ENCODE data around the gene TOP1.
A peak's percentile ranks its signal among the peaks of the same experiment; 100 is the strongest.

Gene TOP1

GRCh38 chr20:40992349-40993113, 36.1 kb upstream of the TOP1 start:
- Histone ChIP-seq H3K4me3 (ENCODE audit: low read depth, low read length) (no peak overlapping the region), H3K9me3 (ENCODE audit: control insufficient read depth, insufficient read depth, low read depth, low read length) (no peaks in the 10 kb centered on the region), H3K4me1 (ENCODE audit: control insufficient read depth, insufficient read depth, low read length) (no peaks in the 10 kb centered on the region), H3K27ac (ENCODE audit: extremely low read depth, low read depth, low read length) (no peak overlapping the region), H3K36me3 (ENCODE audit: control insufficient read depth in 2 of 2, insufficient read depth in 1 of 2, low read length in 2 of 2) (no peaks in the 10 kb centered on the region)
- CTCF ChIA-PET: interaction anchor here (0.5 to 10.9 kb wide), 15 partner anchors 10 to 1781 kb away, joined by 3 to 138 read pairs (median 7); no protein-coding TSS in a partner anchor
- POLR2A ChIA-PET: interaction anchor here (1.0 kb wide), 1 partner anchor 103 kb away, joined by 3 read pairs; no protein-coding TSS in a partner anchor
- TF ChIP-seq YY2 (tag by site-specific recombination; IDR thresholded peaks at IDR 0.05) (no peak), FEZF1 (tag by site-specific recombination; IDR thresholded peaks at IDR 0.05) (no peak), ELK4 (IDR thresholded peaks at IDR 0.05; ENCODE audit: borderline replicate concordance, low read depth, low read length) (no peak), EGR2 (tag by site-specific recombination; IDR thresholded peaks at IDR 0.05; ENCODE audit: low read depth) (no peak), GLI4 (tag by site-specific recombination; IDR thresholded peaks at IDR 0.05) (no peak), ZNF302 (tag by site-specific recombination; IDR thresholded peaks at IDR 0.05; ENCODE audit: low read depth) (no peak), ZBTB49 (tag by site-specific recombination; IDR thresholded peaks at IDR 0.05; ENCODE audit: low read depth) (no peak), ZNF211 (tag by site-specific recombination; IDR thresholded peaks at IDR 0.05; ENCODE audit: low read depth) (no peak), KLF9 (tag by site-specific recombination; IDR thresholded peaks at IDR 0.05; ENCODE audit: low read depth) (no peak), RBAK (tag by site-specific recombination; IDR thresholded peaks at IDR 0.05) (no peak), SALL2 (tag by site-specific recombination; IDR thresholded peaks at IDR 0.05; ENCODE audit: borderline replicate concordance) (no peak), ZNF664 (tag by site-specific recombination; IDR thresholded peaks at IDR 0.05) (0 out of 2 replicates have a peak, but pooled peaks have one; percentile 15), ZNF843 (tag by site-specific recombination; IDR thresholded peaks at IDR 0.05) (no peak), ZNF202 (tag by site-specific recombination; IDR thresholded peaks at IDR 0.05; ENCODE audit: borderline replicate concordance) (no peak), ZNF214 (tag by site-specific recombination; IDR thresholded peaks at IDR 0.05; ENCODE audit: borderline replicate concordance) (no peak), GLI2 (tag by site-specific recombination; IDR thresholded peaks at IDR 0.05; ENCODE audit: borderline replicate concordance, low read depth) (peak; percentile 22; the same call in 1 of the 2 replicates), ZNF354C (tag by site-specific recombination; IDR thresholded peaks at IDR 0.05; ENCODE audit: borderline replicate concordance, low read depth) (no peak), ZNF692 (tag by site-specific recombination; IDR thresholded peaks at IDR 0.05) (no peak), ZBTB11 (tag by site-specific recombination; conservative IDR thresholded peaks at IDR 0.05; ENCODE audit: low read depth) (peak; percentile 47; the same call in 1 of the 2 replicates), ZNF530 (tag by site-specific recombination; IDR thresholded peaks at IDR 0.05; ENCODE audit: low read depth) (no peak), ZNF449 (tag by site-specific recombination; IDR thresholded peaks at IDR 0.05) (no peak), ZFP3 (tag by site-specific recombination; IDR thresholded peaks at IDR 0.05; ENCODE audit: low read depth) (no peak), ZFP41 (tag by site-specific recombination; IDR thresholded peaks at IDR 0.05; ENCODE audit: borderline replicate concordance) (no peak), ZNF776 (tag by site-specific recombination; IDR thresholded peaks at IDR 0.05; ENCODE audit: borderline replicate concordance) (no peak), ZNF10 (tag by site-specific recombination; IDR thresholded peaks at IDR 0.05) (no peak), ZNF558 (tag by site-specific recombination; IDR thresholded peaks at IDR 0.05) (0 out of 2 replicates have a peak, but pooled peaks have one; percentile 22), ZNF658 (tag by site-specific recombination; IDR thresholded peaks at IDR 0.05) (no peak), ZNF140 (tag by site-specific recombination; IDR thresholded peaks at IDR 0.05) (peak; percentile 68; the same call in 1 of the 2 replicates)

Data from HEK293 (cell line).